Measurements from ENCODE around the gene CSF1R.
"Not testable (repeated sequence)": the region's sequence is repeated elsewhere in the genome, so short reads cannot be mapped to it uniquely, and the experiment has no call there.

The CSF1R gene

GRCh38 chr5:150105928-150106615 lies 19.7 kb upstream of the CSF1R start:
- no peak overlapping the region for H3K27ac ChIP-seq
- DNase-seq (ENCODE audit: low read depth, low spot score): no peak

GRCh38 chr5:150104550-150104870 lies 18.2 kb upstream of the CSF1R start:
- DNase-seq (ENCODE audit: low read depth, low spot score): no peak
- no peak overlapping the region for H3K27ac ChIP-seq

GRCh38 chr5:150103678-150104549 lies 17.6 kb upstream of the CSF1R start:
- DNase-seq (ENCODE audit: low read depth, low spot score): no peak
- H3K27ac ChIP-seq: no peak overlapping the region

DNA sequence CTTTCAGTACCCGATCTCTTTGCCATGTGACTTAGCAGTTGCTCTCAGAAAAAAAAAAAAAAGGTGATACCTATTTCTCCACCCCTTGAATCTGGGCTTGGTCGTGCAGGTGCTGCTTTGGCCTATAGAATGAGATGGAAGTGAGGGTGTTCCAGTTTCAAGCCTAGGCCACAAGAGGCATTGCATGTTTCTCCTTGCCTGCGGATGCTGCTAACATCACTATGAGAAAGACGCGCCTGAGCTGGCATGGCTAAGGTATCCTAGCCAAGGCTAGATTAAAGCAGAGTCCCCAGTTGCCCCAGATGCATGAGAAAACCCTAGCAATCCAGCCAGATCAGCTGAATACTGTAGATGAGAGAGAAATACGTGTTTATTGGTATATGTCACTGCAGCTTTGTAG lies 14.7 kb upstream of the CSF1R start:
- H3K27ac ChIP-seq: no peak overlapping the region
- no peak for DNase-seq (ENCODE audit: low read depth, low spot score)

DNA sequence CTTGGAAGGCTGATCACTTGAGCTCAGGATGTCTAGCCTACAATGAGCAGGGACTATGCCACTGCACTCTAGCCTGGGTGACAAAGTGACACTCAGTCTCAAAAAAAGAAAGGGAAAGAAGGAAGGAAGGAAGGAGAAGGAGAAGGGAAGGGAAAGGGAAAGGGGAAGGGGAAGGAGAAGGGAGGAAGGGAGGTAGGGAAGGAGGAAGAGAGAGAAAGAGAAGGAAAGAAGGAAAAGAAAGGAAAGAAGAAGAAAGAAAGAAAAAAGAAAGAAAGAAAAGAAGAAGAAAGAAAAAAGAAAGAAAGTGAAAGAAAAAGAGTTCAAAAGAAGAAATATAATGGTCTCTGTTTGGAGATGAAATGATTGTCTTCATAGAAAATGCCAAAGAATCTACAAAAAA lies 10.8 kb upstream of the CSF1R start:
- DNase-seq (ENCODE audit: low read depth, low spot score): no peak

GRCh38 chr5:150092159-150092787 lies 5.9 kb upstream of the CSF1R start:
- H3K27ac ChIP-seq: no peak overlapping the region
- DNase-seq (ENCODE audit: low read depth, low spot score): no peak

More for the DNA sequence above, 10.8 kb upstream of the CSF1R start:
- no peak overlapping the region for H3K27ac ChIP-seq

- no peak overlapping the region for H3K27ac ChIP-seq
- no peak for DNase-seq (ENCODE audit: low read depth, low spot score)
Observed at GRCh38 chr5:150085191-150085912, 1.0 kb downstream of the CSF1R start.

DNA sequence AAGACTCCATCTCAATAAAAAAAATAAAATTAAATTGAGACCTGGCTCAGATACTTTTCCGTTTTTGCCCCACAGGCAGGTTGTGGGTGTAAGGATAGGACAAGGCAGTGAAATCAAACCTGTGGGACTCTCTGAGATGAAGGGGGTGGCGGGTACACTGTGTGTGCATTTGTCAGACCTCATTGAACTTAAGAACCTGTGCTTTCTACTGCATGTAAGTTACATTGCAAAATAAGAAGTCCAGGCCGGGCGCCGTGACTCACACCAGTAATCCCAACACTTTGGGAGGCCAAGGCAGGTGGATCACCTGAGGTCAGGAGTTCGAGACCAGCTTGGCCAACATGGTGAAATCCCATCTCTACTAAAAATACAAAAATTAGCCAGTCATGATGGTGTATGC lies 1.6 kb downstream of the CSF1R start:
- not testable (repeated sequence) for DNase-seq (ENCODE audit: low read depth, low spot score); H3K27ac ChIP-seq

- DNase-seq (ENCODE audit: low read depth, low spot score): no peak
- H3K27ac ChIP-seq: no peak overlapping the region
Observed at GRCh38 chr5:150082889-150083288, 3.5 kb downstream of the CSF1R start.

- no peak overlapping the region for H3K27ac ChIP-seq
- no peak for DNase-seq (ENCODE audit: low read depth, low spot score)
Observed at GRCh38 chr5:150082374-150082773, 4.0 kb downstream of the CSF1R start.

DNA sequence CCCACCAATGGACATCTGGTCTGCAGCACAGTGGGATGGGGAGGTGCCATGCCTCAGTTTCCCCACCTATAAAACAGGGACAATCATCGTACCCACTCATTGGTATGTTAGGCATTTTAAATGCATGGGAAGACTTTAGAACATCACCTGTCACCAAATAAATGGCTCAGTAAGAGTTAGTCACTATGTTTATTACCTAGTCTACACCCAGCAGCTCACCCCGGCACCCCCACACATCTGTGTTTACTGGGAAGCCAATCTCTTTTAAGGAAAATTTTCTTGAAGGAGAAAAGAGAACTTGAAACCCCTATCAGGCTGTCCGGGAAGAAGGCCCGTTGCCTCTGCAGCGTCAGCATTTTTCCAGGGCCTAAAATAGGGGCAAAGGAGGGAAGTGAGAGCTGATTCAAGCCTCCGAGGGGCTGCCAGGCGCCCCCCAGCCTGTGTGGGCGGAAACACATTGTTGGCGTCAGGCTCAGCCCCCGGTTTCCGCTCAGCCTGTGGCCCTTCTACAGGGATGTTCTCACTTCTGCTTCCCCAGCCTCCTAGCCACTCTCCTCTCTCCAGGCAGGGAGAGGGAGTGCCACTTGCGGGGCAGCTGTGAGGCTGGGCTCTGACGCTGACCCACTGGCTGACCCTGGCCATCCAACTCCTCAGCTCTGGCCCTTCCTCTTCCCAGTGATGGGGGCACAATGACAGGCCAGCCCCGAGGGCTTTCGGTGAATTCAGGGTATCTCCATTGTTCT lies 4.6 kb downstream of the CSF1R start:
- no peak for DNase-seq (ENCODE audit: low read depth, low spot score)
- no peak overlapping the region for H3K27ac ChIP-seq

GRCh38 chr5:150080696-150081435 lies 5.5 kb downstream of the CSF1R start:
- DNase-seq (ENCODE audit: low read depth, low spot score): no peak
- H3K27ac ChIP-seq: no peak overlapping the region

GRCh38 chr5:150079909-150080461 lies 6.4 kb downstream of the CSF1R start:
- DNase-seq (ENCODE audit: low read depth, low spot score): no peak
- no peak overlapping the region for H3K27ac ChIP-seq

DNA sequence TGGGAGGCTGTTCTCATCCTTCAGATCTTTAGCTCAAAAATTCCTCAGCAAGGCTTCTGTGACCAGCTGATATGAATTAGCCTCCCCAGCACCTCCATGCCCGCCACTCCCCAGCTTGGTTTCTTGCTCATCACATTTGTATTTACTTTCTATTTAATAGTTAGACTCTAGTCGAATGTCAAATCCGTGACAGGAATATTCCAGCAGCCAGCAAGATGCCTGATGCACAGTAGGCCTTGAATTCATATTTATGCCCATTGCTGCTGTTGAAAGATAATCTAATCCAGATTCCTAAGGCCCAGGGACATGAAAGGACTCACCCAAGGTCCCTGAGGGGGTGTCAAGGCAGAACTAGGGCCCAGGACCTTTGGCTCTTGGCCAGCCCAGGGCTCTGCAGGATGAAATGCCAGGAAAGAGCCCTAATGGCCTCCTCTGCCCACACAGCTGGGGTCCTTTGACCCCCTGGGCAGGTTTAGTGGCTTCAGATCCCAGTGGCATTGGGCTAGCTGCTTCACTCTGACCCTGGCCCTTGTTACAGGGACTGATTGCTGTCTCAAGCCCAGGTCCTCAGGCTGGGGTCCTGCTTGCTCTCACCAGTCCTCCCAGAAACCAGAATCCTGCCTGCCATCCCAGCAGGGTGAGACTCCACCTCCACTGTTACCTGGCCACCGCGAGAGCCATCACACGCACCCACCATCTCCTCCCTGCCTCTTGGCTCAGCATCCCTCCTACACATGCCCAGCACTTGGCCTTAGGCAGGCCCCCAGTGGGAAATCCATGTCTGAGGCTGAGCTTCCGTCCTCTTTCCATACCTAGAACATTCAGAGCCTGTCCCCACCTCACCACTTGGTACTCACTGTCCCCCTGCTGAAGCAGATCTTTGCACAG lies 7.3 kb downstream of the CSF1R start:
- H3K27ac ChIP-seq: no peak overlapping the region
- DNase-seq (ENCODE audit: low read depth, low spot score): no peak

DNA sequence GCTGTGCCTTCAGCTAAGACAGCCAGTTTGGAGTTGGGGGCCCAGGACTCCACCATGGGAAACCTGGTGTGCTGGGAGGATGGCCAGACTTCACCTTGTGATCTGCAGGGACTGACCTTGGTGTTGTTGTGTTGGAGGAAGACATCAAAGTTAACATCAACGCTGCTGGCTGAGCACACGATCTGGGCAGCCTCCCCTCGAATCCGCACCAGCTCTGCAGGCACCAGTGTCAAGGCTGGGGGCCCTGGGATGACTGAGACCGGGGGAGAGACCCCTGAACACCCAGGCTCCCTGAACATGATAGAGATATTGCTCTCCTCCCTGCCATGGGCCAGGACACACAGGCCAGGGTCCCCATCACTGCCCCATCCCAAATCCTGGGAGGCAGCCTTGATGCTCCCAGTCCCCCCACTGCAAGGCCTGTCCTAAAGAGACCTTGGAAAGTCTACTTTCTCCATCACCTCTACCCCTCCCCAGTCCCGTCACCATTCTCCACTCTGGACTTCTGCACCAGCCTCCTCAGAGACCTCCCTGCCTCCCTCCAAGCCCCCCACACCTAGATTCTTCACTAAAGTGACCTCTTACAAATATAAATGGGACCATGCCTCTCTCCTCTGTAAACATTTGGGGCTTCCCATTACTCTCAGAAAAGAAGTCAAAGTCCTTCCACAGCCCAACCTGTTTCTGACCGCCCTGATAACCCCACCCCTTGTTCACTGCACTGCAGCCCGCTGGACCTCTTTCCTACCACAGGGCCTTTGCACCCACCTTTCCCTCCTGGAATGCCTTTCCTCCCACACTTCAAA lies 8.2 kb downstream of the CSF1R start:
- DNase-seq (ENCODE audit: low read depth, low spot score): no peak
- no peak overlapping the region for H3K27ac ChIP-seq

DNA sequence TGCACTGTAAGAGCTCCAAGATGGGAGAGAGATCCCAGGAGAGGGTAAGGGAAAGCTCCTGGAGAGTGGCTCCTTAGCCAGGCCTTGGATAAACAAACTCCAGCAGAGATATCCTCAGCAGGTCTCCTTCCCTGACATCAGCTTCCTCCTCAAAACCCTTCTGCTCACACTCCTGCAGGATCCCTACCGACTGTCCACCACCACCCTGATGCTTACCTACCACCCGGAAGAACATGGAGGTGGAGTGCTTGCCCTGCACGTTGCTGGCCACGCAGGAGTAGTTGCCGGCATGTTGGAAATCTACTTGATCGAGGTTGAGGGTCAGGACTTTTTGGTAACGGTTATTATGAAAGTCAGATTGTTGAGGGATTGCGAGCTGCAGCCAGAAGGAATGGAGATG lies 9.3 kb downstream of the CSF1R start:
- no peak overlapping the region for H3K27ac ChIP-seq
- DNase-seq (ENCODE audit: low read depth, low spot score): no peak

GRCh38 chr5:150075806-150076205 lies 10.5 kb downstream of the CSF1R start:
- H3K27ac ChIP-seq: no peak overlapping the region
- DNase-seq (ENCODE audit: low read depth, low spot score): no peak
